Activated CD4-positive, CD25-positive, alpha-beta regulatory T cell treated with anti-CD3 and anti-CD28 coated beads, Interleukin-2, amount 50 U/mL, for 16 hours (primary cell): ENCODE data around the gene ORMDL1.
"Not testable (repeated sequence)": the region's sequence is repeated elsewhere in the genome, so short reads cannot be mapped to it uniquely, and the experiment has no call there.

ENCODE experiments used
- DNase-seq: peaks from one replicate; pipeline ENCODE4 v3.0.0-alpha.2; 2020; ENCODE audit warnings: low read depth, low spot score

Gene ORMDL1

DNA sequence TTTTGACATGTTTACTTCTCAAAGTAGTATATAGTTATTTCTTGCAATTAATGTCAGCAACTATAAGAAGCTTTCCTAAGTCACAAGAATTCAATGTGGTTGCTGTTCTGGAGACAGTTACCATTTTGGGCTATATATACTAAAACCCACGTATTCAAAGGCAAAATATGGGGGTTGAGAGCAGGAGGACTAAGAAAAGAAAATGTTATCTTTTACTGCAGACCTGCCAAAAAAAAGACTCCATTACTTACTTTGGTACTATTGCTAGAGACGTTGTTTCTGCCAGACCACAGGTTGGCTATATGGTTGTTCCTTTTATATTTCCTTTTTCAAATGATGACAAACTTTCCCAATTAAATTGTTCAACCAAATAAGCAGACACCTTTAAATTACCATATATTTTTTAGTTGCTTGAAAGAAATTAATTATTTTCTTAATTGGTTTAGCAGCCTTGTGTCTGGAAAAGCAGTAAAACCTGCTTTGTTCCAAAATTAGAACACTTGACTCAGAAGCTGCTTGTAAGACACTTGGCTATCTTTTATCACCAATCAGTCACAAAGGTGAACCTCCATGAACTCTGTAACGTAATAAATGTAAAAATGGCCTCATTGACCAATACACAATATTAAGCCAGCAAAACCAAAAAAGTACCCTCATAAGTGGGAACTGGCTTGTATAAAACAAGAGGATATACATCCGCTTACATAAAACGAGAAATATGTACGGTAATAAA is 13.4 kb downstream of the ORMDL1 start:
- no peak for DNase-seq

- no peak for DNase-seq
These were observed 20.1 kb downstream of the ORMDL1 start for GRCh38 chr2:189763908-189764661.

- peak; percentile 85 for DNase-seq
These were observed 21.4 kb downstream of the ORMDL1 start, which contains the start of gene OSGEPL1 for GRCh38 chr2:189762551-189763298. Gene OSGEPL1 (minus strand): TSS chr2:189762792. CDS start chr2:189761640, 1,152 bp downstream.

- no peak for DNase-seq
These were observed 21.9 kb downstream of the ORMDL1 start for GRCh38 chr2:189762229-189762550.

- not testable (repeated sequence) for DNase-seq
These were observed 24.0 kb downstream of the ORMDL1 start for GRCh38 chr2:189760154-189760553.

DNA sequence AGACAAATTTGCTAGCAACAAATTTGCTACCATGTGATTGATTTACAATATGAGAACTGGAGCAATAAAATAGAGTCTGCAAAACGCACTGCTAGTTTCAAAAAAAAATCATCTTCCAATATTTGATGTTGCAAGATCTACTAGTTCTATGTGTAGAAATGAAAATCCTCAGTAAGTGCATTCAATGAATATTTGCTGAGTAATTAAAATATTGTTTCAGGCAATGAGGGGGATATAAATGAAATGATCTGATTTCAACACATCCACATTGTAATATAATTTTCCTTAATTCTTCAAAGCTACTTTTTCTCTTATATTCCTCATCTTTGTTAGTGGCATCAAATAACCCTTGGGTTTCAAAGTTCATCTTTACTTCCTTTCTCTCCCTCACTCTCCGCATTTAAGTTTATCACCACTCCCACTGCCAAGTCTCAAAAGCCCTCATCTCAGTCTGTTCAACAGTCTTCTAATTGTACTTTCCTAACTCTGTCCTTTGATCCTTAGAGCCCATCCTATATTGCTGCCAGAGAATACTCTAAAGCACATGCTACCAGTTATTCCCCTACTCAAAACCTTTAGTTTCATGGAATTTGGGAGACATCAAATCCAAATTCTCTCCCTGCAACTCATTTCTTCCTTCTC is 27.7 kb downstream of the ORMDL1 start:
- no peak for DNase-seq

DNA sequence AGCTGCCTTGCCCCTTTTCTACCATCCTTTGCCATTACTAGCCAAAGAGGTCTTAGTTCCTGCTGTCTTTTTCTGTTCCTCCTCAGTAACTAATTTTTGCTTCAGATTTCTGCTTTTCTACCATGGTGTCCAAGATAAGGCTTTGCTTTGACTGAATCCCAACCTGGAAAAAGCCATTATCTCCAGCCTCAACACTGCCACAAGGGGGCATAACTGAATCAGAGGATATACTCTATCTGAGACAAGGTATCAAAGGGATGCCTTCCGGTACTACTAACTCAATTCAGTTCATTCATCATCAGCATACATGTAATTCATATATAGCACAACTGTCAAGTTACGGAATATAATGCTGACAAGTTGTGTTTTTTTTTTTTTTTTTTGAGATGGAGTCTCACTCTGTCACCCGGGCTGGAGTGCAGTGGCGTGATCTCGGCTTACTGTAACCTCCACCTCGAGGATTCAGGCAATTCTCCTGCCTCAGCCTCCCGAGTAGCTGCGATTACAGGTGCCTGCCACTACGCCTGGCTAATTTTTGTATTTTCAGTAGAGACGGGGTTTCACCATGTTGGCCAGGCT is 33.0 kb downstream of the ORMDL1 start:
- peak; percentile 2 for DNase-seq

GRCh38 chr2:189729430-189729829 is 54.7 kb downstream of the ORMDL1 start:
- DNase-seq, result no peak

DNA sequence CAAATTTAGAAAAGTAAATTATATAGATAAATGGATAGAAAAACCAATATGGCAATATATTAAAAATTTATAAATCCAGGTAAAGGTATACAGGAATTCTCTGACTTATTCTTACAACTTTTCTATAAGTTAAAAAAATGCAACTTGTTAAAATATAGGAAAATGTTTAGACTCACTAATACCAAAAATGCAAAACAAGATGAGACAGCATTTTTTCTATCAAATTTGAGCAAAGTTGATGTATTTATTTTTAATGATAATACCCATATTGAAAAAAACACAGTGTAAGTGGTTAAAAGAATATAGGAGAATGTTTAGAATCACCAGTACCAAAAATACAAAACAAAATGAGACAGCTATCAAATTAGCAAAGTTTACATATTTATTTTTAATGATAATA is 57.3 kb downstream of the ORMDL1 start:
- DNase-seq, result no peak

DNA sequence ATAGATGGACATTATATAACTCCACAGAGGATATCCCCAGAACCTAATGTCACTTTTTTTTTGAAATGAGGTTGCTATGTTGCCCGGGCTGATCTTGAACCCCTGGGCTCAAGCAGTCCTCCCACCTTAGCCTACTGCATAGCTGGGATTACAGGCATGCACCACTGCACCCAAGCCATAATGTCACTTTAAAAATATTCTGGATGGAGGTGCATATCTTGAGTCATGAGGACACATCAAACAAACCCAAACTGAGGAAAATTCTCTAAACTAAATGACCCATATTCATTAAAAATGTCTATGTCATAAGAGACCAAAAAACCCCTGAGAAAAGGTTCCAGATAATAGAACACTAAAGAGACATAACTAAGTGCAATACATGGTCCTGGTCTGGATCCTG is 57.9 kb downstream of the ORMDL1 start:
- DNase-seq, result no peak

DNA sequence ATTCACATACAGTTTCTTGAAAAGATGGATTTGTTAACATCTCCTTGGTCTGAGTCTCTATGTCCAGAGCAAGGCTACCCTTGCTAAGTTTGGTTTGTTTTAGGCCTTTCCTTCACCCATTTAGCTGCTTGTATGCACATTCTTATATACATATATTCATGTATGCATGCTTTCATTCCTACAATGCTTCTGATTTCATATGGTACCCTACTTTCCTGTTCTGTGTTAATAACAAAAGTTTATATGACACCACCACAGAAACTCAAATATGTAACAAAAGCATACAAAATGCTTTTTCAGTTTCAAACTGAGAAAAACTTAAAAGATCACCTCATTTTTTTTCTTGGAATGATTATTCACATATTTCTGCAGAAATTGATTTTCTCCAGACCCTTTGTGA is 60.9 kb downstream of the ORMDL1 start:
- no peak for DNase-seq
